Calu3 (cell line): ENCODE results near the gene EPHB6. TPM values are rescaled to one million over a fixed set of nuclear protein-coding genes. Genes with fewer than 3 reads are reported as not detected.

Experiments used
- BruUV-seq: library from RNA; stranded (reverse); fragments of 400-500 nt; replicated peaks from 2 replicates; lab custom pipeline; 2021; lab: Mats Ljungman, UMichigan
- CTCF ChIA-PET: fragments of 300-600 bp; sonication (Branson Sonifier 250); formaldehyde crosslinking; loops from one replicate; lab custom pipeline; 2022; ENCODE audit warnings: antibody characterized with exemption; lab: Charles Lee
- DNase-seq: peaks from one replicate; pipeline ENCODE4 v3.0.0; 2022
- H3K27ac Mint-ChIP-seq: one replicate; pipeline ENCODE4 v1.8.0; 2022; ENCODE audit warnings: mixed read lengths; ENCODE audit not compliant: unreplicated experiment
- H3K27me3 Mint-ChIP-seq: one replicate; pipeline ENCODE4 v1.8.0; 2022; ENCODE audit warnings: mixed read lengths; ENCODE audit not compliant: unreplicated experiment
- H3K36me3 Mint-ChIP-seq: one replicate; pipeline ENCODE4 v1.8.0; 2022; ENCODE audit warnings: mild to moderate bottlenecking, moderate library complexity, mixed read lengths; ENCODE audit not compliant: insufficient read depth, unreplicated experiment
- H3K4me1 Mint-ChIP-seq: one replicate; pipeline ENCODE4 v1.8.0; 2022; ENCODE audit warnings: mild to moderate bottlenecking, low read depth, mixed read lengths; ENCODE audit not compliant: unreplicated experiment
- H3K4me3 Mint-ChIP-seq: one replicate; pipeline ENCODE4 v1.8.0; 2022; ENCODE audit warnings: mild to moderate bottlenecking, low read depth, moderate library complexity, mixed read lengths; ENCODE audit not compliant: unreplicated experiment
- H3K9me3 Mint-ChIP-seq: one replicate; pipeline ENCODE4 v1.8.0; 2022; ENCODE audit warnings: low read depth, mixed read lengths; ENCODE audit not compliant: unreplicated experiment
- intact Hi-C: fragments of 100-400 bp; cut with micrococcal nuclease; formaldehyde crosslinking; loops from one replicate; pipeline ENCODE4 v1.10.0; 2022; ENCODE audit not compliant: unreplicated experiment
- total RNA-seq: library from RNA; stranded (reverse); gene quantifications from 2 replicates; pipeline ENCODE4 v1.2.3, GENCODE V29; 2022
- TF ChIP-seq, protein P1 (sequence below): fragments of 200-600 bp; IDR thresholded peaks from one replicate; pipeline ENCODE4 v1.8.0; 2022; ENCODE audit warnings: antibody characterized with exemption; ENCODE audit not compliant: unreplicated experiment

EPHB6 gene
- total RNA-seq, 1 experiment from 2014 or later, result 3.0 TPM

DNA sequence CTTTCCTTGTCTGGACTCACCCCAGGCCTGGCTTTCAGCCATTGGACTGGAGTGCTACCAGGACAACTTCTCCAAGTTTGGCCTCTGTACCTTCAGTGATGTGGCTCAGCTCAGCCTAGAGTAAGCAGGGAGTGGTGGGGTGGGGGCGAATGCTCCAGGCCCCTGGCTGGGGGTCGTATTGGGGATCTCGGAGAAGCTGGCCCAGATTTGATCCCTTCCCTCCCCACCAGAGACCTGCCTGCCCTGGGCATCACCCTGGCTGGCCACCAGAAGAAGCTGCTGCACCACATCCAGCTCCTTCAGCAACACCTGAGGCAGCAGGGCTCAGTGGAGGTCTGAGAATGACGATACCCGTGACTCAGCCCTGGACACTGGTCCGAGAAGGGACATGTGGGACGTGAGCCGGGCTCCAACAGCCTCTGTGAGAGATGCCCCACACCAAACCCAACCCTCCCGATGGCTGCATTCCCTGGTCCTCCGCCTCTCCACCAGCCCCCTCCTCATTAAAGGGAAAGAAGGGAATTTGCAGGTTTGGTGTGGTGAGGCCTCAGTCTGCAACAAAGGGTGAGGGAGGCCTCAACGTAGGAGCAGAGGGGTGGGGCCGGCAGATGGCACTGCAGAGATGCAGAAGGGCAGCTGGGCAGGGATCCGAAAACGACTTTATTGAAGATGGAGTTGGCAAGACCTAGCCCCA lies 15.8 kb downstream of the EPHB6 start:
- TF ChIP-seq, protein P1, sequence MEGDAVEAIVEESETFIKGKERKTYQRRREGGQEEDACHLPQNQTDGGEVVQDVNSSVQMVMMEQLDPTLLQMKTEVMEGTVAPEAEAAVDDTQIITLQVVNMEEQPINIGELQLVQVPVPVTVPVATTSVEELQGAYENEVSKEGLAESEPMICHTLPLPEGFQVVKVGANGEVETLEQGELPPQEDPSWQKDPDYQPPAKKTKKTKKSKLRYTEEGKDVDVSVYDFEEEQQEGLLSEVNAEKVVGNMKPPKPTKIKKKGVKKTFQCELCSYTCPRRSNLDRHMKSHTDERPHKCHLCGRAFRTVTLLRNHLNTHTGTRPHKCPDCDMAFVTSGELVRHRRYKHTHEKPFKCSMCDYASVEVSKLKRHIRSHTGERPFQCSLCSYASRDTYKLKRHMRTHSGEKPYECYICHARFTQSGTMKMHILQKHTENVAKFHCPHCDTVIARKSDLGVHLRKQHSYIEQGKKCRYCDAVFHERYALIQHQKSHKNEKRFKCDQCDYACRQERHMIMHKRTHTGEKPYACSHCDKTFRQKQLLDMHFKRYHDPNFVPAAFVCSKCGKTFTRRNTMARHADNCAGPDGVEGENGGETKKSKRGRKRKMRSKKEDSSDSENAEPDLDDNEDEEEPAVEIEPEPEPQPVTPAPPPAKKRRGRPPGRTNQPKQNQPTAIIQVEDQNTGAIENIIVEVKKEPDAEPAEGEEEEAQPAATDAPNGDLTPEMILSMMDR, result no peak
- no peak overlapping the region for H3K27ac Mint-ChIP-seq
- H3K9me3 Mint-ChIP-seq, result no peaks in the 10 kb centered on the region
- H3K27me3 Mint-ChIP-seq, result peaks cover 61% of the 10 kb centered on the region
- BruUV-seq, result no TSS peak
- H3K36me3 Mint-ChIP-seq, result no peaks in the 10 kb centered on the region
- CTCF ChIA-PET, result no interaction called here
- DNase-seq, result no peak
- no peaks in the 10 kb centered on the region for H3K4me1 Mint-ChIP-seq
- intact Hi-C loops, result no loop called here
- no peak overlapping the region for H3K4me3 Mint-ChIP-seq

DNA sequence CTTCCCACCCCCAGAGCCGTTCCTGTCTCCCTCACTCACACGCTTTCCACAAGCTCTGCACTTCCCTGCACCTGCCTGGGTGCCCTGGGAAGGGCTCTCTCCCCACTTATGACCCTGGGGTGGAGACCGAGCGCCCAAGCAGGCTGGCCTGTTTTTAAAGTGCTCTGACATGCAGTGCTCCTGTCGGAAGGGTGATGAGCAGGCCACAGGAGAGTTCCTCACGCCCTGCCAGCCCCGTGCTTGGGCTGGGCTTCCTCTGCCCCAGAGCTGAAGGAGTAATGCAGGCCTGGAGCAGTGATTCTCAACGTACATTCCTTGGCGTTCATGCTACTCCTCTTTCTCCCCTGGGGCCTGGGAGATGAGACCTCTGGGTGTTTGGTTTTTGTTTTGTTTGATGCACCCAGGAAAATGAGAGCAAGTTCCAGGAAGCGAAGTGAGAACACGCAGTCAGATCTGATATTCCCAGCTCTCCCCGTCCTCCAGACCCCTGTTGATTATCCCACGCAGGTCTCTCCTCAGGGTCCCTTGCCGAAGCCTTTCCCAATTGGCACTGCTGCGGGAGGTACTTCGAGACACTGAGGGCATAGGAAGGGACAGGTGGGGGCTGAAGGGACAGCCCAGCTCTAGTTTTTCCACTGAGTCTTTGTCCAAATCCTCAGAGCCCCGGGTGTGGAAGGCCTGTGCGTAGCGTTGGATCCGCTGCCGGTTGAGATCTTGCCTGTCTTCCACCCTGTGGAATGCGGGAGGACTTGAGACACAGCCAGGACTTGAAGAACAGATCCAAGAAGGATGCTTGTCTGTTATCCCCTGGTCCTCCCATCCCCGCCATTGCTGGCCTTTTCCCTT lies 16.6 kb downstream of the EPHB6 start:
- BruUV-seq, result no TSS peak
- H3K36me3 Mint-ChIP-seq, result no peaks in the 10 kb centered on the region
- H3K27ac Mint-ChIP-seq, result no peak overlapping the region
- CTCF ChIA-PET, result no interaction called here
- TF ChIP-seq, protein P1, result no peak
- H3K9me3 Mint-ChIP-seq, result no peaks in the 10 kb centered on the region
- no peak for DNase-seq
- peaks cover 61% of the 10 kb centered on the region for H3K27me3 Mint-ChIP-seq
- intact Hi-C loops, result no loop called here
- no peak overlapping the region for H3K4me3 Mint-ChIP-seq
- H3K4me1 Mint-ChIP-seq, result no peaks in the 10 kb centered on the region

DNA sequence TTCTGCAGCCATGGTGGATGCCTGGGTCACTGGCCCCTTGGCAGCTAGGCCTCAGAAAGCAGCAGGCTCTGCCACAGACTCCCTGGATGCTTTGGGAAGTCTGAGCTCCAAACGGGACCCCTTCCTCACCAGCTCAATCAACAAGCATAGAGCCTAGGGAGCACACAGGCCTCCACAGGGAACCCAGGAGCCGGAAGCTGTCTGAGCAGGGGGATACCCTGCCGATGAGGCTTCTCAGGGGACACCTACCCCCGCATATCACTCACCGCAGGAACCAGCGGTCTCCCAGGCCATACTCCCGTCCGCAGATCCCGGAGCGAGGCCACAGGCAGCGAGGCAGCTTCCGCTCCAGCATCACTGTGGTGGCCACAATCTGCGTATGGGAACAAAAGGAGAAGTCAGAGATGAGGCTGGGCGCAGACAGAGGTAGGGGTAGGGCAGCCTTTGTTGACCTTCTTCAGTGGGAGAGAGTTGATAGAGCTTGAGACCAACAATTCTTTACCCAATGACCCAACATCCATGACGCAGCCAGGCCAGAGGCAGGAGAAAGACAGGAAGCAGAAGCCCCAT lies 17.3 kb downstream of the EPHB6 start:
- Mint-ChIP-seq H3K4me1 (no peaks in the 10 kb centered on the region), H3K27me3 (peaks cover 61% of the 10 kb centered on the region), H3K36me3 (no peaks in the 10 kb centered on the region), H3K4me3 (no peak overlapping the region), H3K27ac (no peak overlapping the region), H3K9me3 (no peaks in the 10 kb centered on the region)
- intact Hi-C loops, result no loop called here
- TF ChIP-seq, protein P1, result no peak
- DNase-seq, result no peak
- CTCF ChIA-PET, result interaction anchor here (2.0 kb wide), 1 partner anchor 89 kb away, joined by 18 read pairs; no protein-coding TSS in a partner anchor
- BruUV-seq, result no TSS peak

DNA sequence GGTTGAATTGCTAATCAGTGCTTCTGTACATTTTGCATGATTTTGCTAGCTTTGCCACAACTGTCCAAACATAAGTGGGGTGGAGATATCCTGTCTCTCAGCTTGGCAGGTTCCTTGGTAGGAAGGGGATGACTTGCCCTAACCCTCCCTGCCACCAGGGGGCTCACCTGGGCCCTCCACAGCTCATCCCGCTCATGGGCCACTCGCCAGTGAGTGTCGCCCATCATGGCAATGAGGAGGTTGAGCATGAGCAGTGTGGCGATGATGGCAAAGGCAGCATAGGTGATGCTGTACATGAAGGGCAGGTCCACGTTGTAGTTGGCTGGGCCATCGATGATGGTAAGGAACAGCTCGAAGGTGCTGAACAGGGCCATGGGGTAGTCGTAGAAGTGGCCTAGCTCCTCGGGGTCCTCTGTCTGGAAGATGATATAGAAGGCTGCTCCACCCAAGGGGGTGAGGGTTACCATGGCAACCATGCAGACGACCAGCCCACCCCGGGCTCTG lies 18.5 kb downstream of the EPHB6 start:
- H3K9me3 Mint-ChIP-seq, result no peaks in the 10 kb centered on the region
- H3K4me1 Mint-ChIP-seq, result no peaks in the 10 kb centered on the region
- no peaks in the 10 kb centered on the region for H3K36me3 Mint-ChIP-seq
- H3K4me3 Mint-ChIP-seq, result no peak overlapping the region
- CTCF ChIA-PET, result interaction anchor here (0.8 to 2.0 kb wide), 6 partner anchors 9 to 342 kb away, joined by 3 to 18 read pairs (median 5); partner anchors contain the start of gene TRPV6
- TF ChIP-seq, protein P1, result peak; percentile 57
- intact Hi-C loops, result no loop called here
- peaks cover 66% of the 10 kb centered on the region for H3K27me3 Mint-ChIP-seq
- H3K27ac Mint-ChIP-seq, result no peak overlapping the region
- peak; percentile 66 for DNase-seq
- BruUV-seq, result no TSS peak
